Right renal pelvis (tissue), 4 donors: ENCODE results near the gene LYSMD4. TPM values are rescaled to one million over a fixed set of nuclear protein-coding genes. Genes with fewer than 3 reads are reported as not detected.

Experiments
- DNase-seq, 4 donors: peaks; one replicate each; pipeline ENCODE4 v3.0.0-alpha.2; 2013; ENCODE audit warnings: low read depth in 4 of 4, low spot score in 3 of 4, missing footprints in 1 of 4
- polyA plus RNA-seq, 4 donors: library from polyadenylated mRNA; unstranded; fragments of 120-200 nt; gene quantifications; one replicate each; pipeline ENCODE4 v1.2.1, GENCODE V29; 2013; ENCODE audit not compliant: insufficient read length in 4 of 4

The LYSMD4 gene
- polyA plus RNA-seq, 4 donors, result 12.9 to 14.4 (median 13.6) TPM

- DNase-seq, result no peak
Measured at GRCh38 chr15:99707473-99708270, 25.6 kb downstream of the LYSMD4 start.

GRCh38 chr15:99706557-99707303 is 26.5 kb downstream of the LYSMD4 start:
- DNase-seq, result no peak

- peak; percentile 76 to 84 (median 80) for DNase-seq
Measured at GRCh38 chr15:99704444-99704838, 28.8 kb downstream of the LYSMD4 start.

- peak in 3 of 4 donors; percentile 47 to 53 (median 51) for DNase-seq
Measured at GRCh38 chr15:99703603-99704443, 29.4 kb downstream of the LYSMD4 start.

- no peak for DNase-seq
Measured at GRCh38 chr15:99702895-99703602, 30.2 kb downstream of the LYSMD4 start.

GRCh38 chr15:99696096-99696495 is 37.1 kb downstream of the LYSMD4 start:
- no peak for DNase-seq

GRCh38 chr15:99692825-99693224 is 40.4 kb downstream of the LYSMD4 start:
- DNase-seq, result no peak

- no peak for DNase-seq
Measured at GRCh38 chr15:99686290-99686689, 46.9 kb downstream of the LYSMD4 start.

- no peak for DNase-seq
Measured at GRCh38 chr15:99683000-99683670, 50.1 kb downstream of the LYSMD4 start.

GRCh38 chr15:99682455-99682854 is 50.8 kb downstream of the LYSMD4 start:
- peak in 1 of 4 donors; percentile 3 for DNase-seq

GRCh38 chr15:99681990-99682389 is 51.2 kb downstream of the LYSMD4 start:
- DNase-seq, result no peak

GRCh38 chr15:99680276-99680675 is 53.0 kb downstream of the LYSMD4 start:
- DNase-seq, result no peak

- no peak for DNase-seq
Measured at GRCh38 chr15:99677540-99678134, 55.6 kb downstream of the LYSMD4 start.

Other genes starting within 250 kb of the LYSMD4 start
- 10 to 100 TPM; 50.3 to 64.7 (median 63.7) TPM for gene MEF2A, start 167.5 kb downstream of the LYSMD4 start, polyA plus RNA-seq